VCaP (cell line): ENCODE results near the gene TTN.
A peak's percentile ranks its signal among the peaks of the same experiment; 100 is the strongest.

Experiments used
- H3K27ac ChIP-seq: fragments of 450-650 bp; 2 replicates; pipeline ENCODE4 v1.5.1; 2017
- CTCF ChIP-seq: fragments of 450-650 bp; conservative IDR thresholded peaks from 2 replicates; pipeline ENCODE4 v1.5.1; 2017; ENCODE audit warnings: mild to moderate bottlenecking, moderate library complexity

TTN gene

GRCh38 chr2:178828486-178828881, 21.3 kb upstream of the TTN start:
- no peak for TF ChIP-seq CTCF
- H3K27ac ChIP-seq = peak overlapping the region; percentile 90

- TF ChIP-seq CTCF = no peak
- peak overlapping the region; percentile 90 for H3K27ac ChIP-seq
These were observed 20.7 kb upstream of the TTN start for GRCh38 chr2:178827739-178828485.

- H3K27ac ChIP-seq = peak overlapping the region; percentile 90; the same call in 1 of the 2 replicates
- TF ChIP-seq CTCF = no peak
These were observed 19.9 kb upstream of the TTN start for GRCh38 chr2:178827111-178827510.

GRCh38 chr2:178825183-178825582, 18.0 kb upstream of the TTN start:
- TF ChIP-seq CTCF = no peak

GRCh38 chr2:178824181-178824580, 17.0 kb upstream of the TTN start:
- no peak overlapping the region for H3K27ac ChIP-seq
- no peak for TF ChIP-seq CTCF

More at GRCh38 chr2:178825183-178825582, 18.0 kb upstream of the TTN start:
- H3K27ac ChIP-seq = no peak overlapping the region

GRCh38 chr2:178819992-178820391, 12.8 kb upstream of the TTN start:
- TF ChIP-seq CTCF = no peak
- peak overlapping the region; percentile 66 for H3K27ac ChIP-seq

- H3K27ac ChIP-seq = peak overlapping the region; percentile 66
- TF ChIP-seq CTCF = no peak
These were observed 12.1 kb upstream of the TTN start for GRCh38 chr2:178819147-178819875.
